ENCODE data around the gene RAB25.
A peak's percentile ranks its signal among the peaks of the same experiment; 100 is the strongest.
"Not testable (repeated sequence)": the region's sequence is repeated elsewhere in the genome, so short reads cannot be mapped to it uniquely, and the experiment has no call there.

RAB25 gene

GRCh38 chr1:156102633-156103511, 41.9 kb downstream of the RAB25 start:
- DNase-seq (ENCODE audit: low spot score), result no peak

- DNase-seq (ENCODE audit: low spot score), result no peak
These were observed 42.6 kb downstream of the RAB25 start for GRCh38 chr1:156103521-156103947.

- no peak for DNase-seq (ENCODE audit: low spot score)
These were observed 43.3 kb downstream of the RAB25 start for GRCh38 chr1:156104065-156104810.

- no peak for DNase-seq (ENCODE audit: low spot score)
These were observed 44.2 kb downstream of the RAB25 start for GRCh38 chr1:156104861-156105832.

GRCh38 chr1:156106624-156107488, 45.9 kb downstream of the RAB25 start:
- DNase-seq (ENCODE audit: low spot score), result no peak

GRCh38 chr1:156108057-156108456, 47.1 kb downstream of the RAB25 start:
- DNase-seq (ENCODE audit: low spot score), result no peak

- no peak for DNase-seq (ENCODE audit: low spot score)
These were observed 47.8 kb downstream of the RAB25 start for GRCh38 chr1:156108664-156109241.

- DNase-seq (ENCODE audit: low spot score), result no peak
These were observed 49.3 kb downstream of the RAB25 start for GRCh38 chr1:156110252-156110651.

GRCh38 chr1:156111355-156111962, 50.5 kb downstream of the RAB25 start:
- DNase-seq (ENCODE audit: low spot score), result no peak

GRCh38 chr1:156112276-156113137, 51.5 kb downstream of the RAB25 start:
- no peak for DNase-seq (ENCODE audit: low spot score)

- DNase-seq (ENCODE audit: low spot score), result no peak
These were observed 52.5 kb downstream of the RAB25 start for GRCh38 chr1:156113282-156113950.

- DNase-seq (ENCODE audit: low spot score), result peak; percentile 92
These were observed 53.4 kb downstream of the RAB25 start, which contains the start of gene LMNA for GRCh38 chr1:156114101-156114918. Gene LMNA, plus strand, starts transcription at chr1:156114711. Its CDS starts 208 bp downstream, at chr1:156114919.

GRCh38 chr1:156114919-156115513, 54.1 kb downstream of the RAB25 start:
- DNase-seq (ENCODE audit: low spot score), result no peak

GRCh38 chr1:156115514-156116374, 54.8 kb downstream of the RAB25 start:
- no peak for DNase-seq (ENCODE audit: low spot score)

GRCh38 chr1:156116731-156117130, 55.8 kb downstream of the RAB25 start:
- not testable (repeated sequence) for DNase-seq (ENCODE audit: low spot score)

Data from kidney capillary endothelial cell (primary cell).